Measurements from ENCODE around the gene POMT2.

DNA sequence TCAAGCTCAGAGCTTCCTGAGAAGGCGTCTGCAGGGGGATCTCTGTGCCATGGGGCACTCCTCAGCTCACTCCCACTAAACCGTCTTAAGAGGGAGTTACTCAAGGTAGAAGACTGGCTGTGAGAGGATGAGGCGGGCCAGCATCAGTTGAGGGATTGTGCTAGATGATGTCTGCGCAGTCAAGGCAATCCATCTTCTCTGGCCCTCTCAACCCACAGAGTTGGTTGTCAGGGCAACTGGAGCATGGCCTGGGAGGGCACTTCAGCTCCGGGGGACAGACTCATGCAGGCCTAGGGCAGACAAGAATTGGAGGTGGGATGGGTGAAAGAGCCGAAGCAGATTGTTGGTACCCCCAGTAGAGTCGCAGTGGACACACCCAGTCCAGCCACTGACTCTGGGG, 9.2 kb upstream of the POMT2 start:
- TF ChIP-seq SPI1 (IDR thresholded peaks at IDR 0.05; ENCODE audit: low read depth, low read length): no peak
- no peak for TF ChIP-seq POLR2A (IDR thresholded peaks at IDR 0.05; ENCODE audit: low read depth, low read length)
- no peak for TF ChIP-seq POLR2AphosphoS5 (IDR thresholded peaks at IDR 0.05; ENCODE audit: low read depth, low read length)

Data from GM12891 (cell line).